K562 (cell line): ENCODE results near the gene SRGAP3. TPM values are rescaled to one million over a fixed set of nuclear protein-coding genes. Genes with fewer than 3 reads are reported as not detected.
A peak's percentile ranks its signal among the peaks of the same experiment; 100 is the strongest.

Experiments used
- ATAC-seq: fragments of 200-7000 bp; cut with Tn5 transposase; 3 replicates; pipeline ENCODE4 v1.9.1; 2020; ENCODE audit warnings: moderate library complexity
- BruUV-seq: library from RNA; stranded (reverse); fragments of 400-500 nt; replicated peaks from 2 replicates; lab custom pipeline; 2021; lab: Mats Ljungman, UMichigan
- CTCF ChIA-PET: fragments of 300-600 bp; formaldehyde crosslinking; extraction: SDS; loops from one replicate; lab custom pipeline; 2021; ENCODE audit warnings: low intra/inter-chr PET ratio; lab: Yijun Ruan, JAX
- POLR2A ChIA-PET: fragments of 300-600, 350-650 bp; sonication (Branson Sonifier 250); formaldehyde crosslinking; extraction: SDS; loops from one replicate; lab custom pipeline; 2021; ENCODE audit warnings: antibody characterized with exemption, inconsistent platforms; lab: Yijun Ruan, JAX
- DNase-seq, 4 experiments: peaks; one replicate each; pipeline versions ENCODE4 v3.0.0 to v3.0.0-alpha.2; 2011 to 2018; ENCODE audit warnings: low spot score in 3 of 4, mixed read lengths in 3 of 4; ENCODE audit errors: extremely low read depth in 1 of 4
- FAIRE-seq: peaks from 2 replicates; lab custom pipeline; 2011; peaks lifted over from hg19 to GRCh38; lab: Jason Lieb, UNC
- H2AFZ ChIP-seq: 2 replicates; pipeline ENCODE4 v1.6.0; 2011; ENCODE audit warnings: low read depth, low read length, control low read depth, inconsistent platforms
- H3K27ac ChIP-seq: fragments of 200-600 bp; 3 replicates; pipeline ENCODE4 v1.8.0; 2011; ENCODE audit warnings: low read depth, mild to moderate bottlenecking, control low read depth, inconsistent platforms, low read length, moderate library complexity, mixed read lengths; ENCODE audit errors: extremely low read depth
- H3K27me3 ChIP-seq, 2 experiments: fragments of 300-600 bp in 1 of 2; 2 replicates in 1 of 2; 3 replicates in 1 of 2; pipeline versions ENCODE4 v1.6.0 to v1.8.0; 2011; ENCODE audit warnings: inconsistent platforms in 2 of 2, low read length in 2 of 2, mild to moderate bottlenecking in 1 of 2, mixed read lengths in 1 of 2, moderate library complexity in 1 of 2; ENCODE audit not compliant: control insufficient read depth in 2 of 2, insufficient read depth in 2 of 2
- H3K36me3 ChIP-seq: fragments of 300-600 bp; 3 replicates; pipeline ENCODE4 v1.8.0; 2011; ENCODE audit warnings: mild to moderate bottlenecking, low read length, inconsistent platforms; ENCODE audit not compliant: control insufficient read depth, insufficient read depth
- H3K4me1 ChIP-seq, 2 experiments: fragments of 200-600 bp in 1 of 2; replicated peaks in 1 of 2; 2 replicates in 1 of 2; 3 replicates in 1 of 2; pipeline versions ENCODE4 v1.5.1 to v1.8.0; 2011; ENCODE audit warnings: inconsistent platforms in 2 of 2, low read length in 2 of 2, mild to moderate bottlenecking in 1 of 2, mixed read lengths in 1 of 2, moderate library complexity in 1 of 2; ENCODE audit not compliant: control insufficient read depth in 2 of 2, insufficient read depth in 2 of 2
- H3K4me2 ChIP-seq: 2 replicates; pipeline ENCODE4 v1.6.1; 2011; ENCODE audit warnings: low read length, control low read depth, inconsistent platforms, mixed read lengths; ENCODE audit not compliant: insufficient read depth
- H3K4me3 ChIP-seq: fragments of 200-600 bp; sonication (generic), shearing (Covaris generic); 2 replicates; pipeline ENCODE4 v1.5.1; 2016; ENCODE audit warnings: control low read depth, inconsistent platforms
- H3K79me2 ChIP-seq: fragments of 200-600 bp; 3 replicates; pipeline ENCODE4 v1.8.0; 2011; ENCODE audit warnings: low read length, inconsistent platforms; ENCODE audit not compliant: control insufficient read depth, insufficient read depth
- H3K9ac ChIP-seq, 2 experiments: 2 replicates each; pipeline versions ENCODE4 v1.6.0 to v1.6.1; 2011; ENCODE audit warnings: low read depth in 2 of 2, low read length in 2 of 2, control low read depth in 1 of 2, inconsistent platforms in 1 of 2, mild to moderate bottlenecking in 1 of 2, mixed read lengths in 1 of 2; ENCODE audit not compliant: insufficient read depth in 1 of 2
- H3K9me1 ChIP-seq: one replicate; pipeline ENCODE4 v1.6.0; 2011; ENCODE audit warnings: inconsistent platforms, mild to moderate bottlenecking, low read length, moderate library complexity; ENCODE audit not compliant: control insufficient read depth, insufficient read depth
- H3K9me3 ChIP-seq: replicated peaks from 2 replicates; pipeline ENCODE4 v1.5.1; 2011; ENCODE audit warnings: low read depth, low read length, inconsistent platforms; ENCODE audit not compliant: control insufficient read depth, insufficient read depth
- H4K20me1 ChIP-seq: replicated peaks from 2 replicates; pipeline ENCODE4 v1.6.1; 2011; ENCODE audit warnings: low read length, inconsistent platforms, mixed read lengths; ENCODE audit not compliant: control insufficient read depth, insufficient read depth
- BRF1 ChIP-seq: IDR thresholded peaks from 3 replicates; pipeline ENCODE4 v1.6.1; 2011; ENCODE audit warnings: borderline replicate concordance, mild to moderate bottlenecking; ENCODE audit not compliant: insufficient read length; ENCODE audit errors: extremely low read depth
- CBX8 ChIP-seq: fragments of 200-600 bp; sonication (generic); IDR thresholded peaks from 2 replicates; pipeline ENCODE4 v1.6.1; 2012; ENCODE audit warnings: borderline replicate concordance, mixed run types, low read depth, mild to moderate bottlenecking, moderate library complexity, mixed read lengths, low read length, control low read depth, inconsistent platforms; ENCODE audit not compliant: poor library complexity, severe bottlenecking; ENCODE audit errors: extremely low read depth
- FOXP1 ChIP-seq: sonication (generic); formaldehyde crosslinking; IDR thresholded peaks from 2 replicates; pipeline ENCODE4 v1.8.0; 2022; ENCODE audit warnings: mild to moderate bottlenecking, missing genetic modification reagents
- PYGO2 ChIP-seq: fragments of 450-650 bp; IDR thresholded peaks from 2 replicates; pipeline ENCODE4 v1.6.1; 2016; ENCODE audit warnings: mild to moderate bottlenecking, missing genetic modification characterization, moderate library complexity, missing compliant biosample characterization
- RBFOX2 ChIP-seq: fragments of 200-400 bp; formaldehyde crosslinking; IDR thresholded peaks from 2 replicates; pipeline ENCODE4 v1.6.1; 2017; ENCODE audit warnings: low read depth, mild to moderate bottlenecking, low read length, moderate library complexity
- RBM25 ChIP-seq: fragments of 200-400 bp; formaldehyde crosslinking; IDR thresholded peaks from 2 replicates; pipeline ENCODE4 v1.6.1; 2018; ENCODE audit warnings: low read length, low read depth, moderate library complexity; ENCODE audit not compliant: severe bottlenecking
- SMC3 ChIP-seq: conservative IDR thresholded peaks from 2 replicates; pipeline ENCODE4 v1.6.1; 2011; ENCODE audit warnings: low read depth, low read length, improper control_type of control experiment; ENCODE audit not compliant: insufficient read depth
- TSC22D4 ChIP-seq: fragments of 450-650 bp; IDR thresholded peaks from 2 replicates; pipeline ENCODE4 v1.6.1; 2016; ENCODE audit warnings: missing genetic modification characterization, missing biosample characterization, control low read depth
- ZNF124 ChIP-seq: sonication (generic); formaldehyde crosslinking; IDR thresholded peaks from 2 replicates; pipeline ENCODE4 v1.8.1; 2022; ENCODE audit warnings: missing genetic modification reagents
- ZNF184 ChIP-seq: sonication (generic); formaldehyde crosslinking; IDR thresholded peaks from 2 replicates; pipeline ENCODE4 v1.5.0; 2020; ENCODE audit warnings: missing genetic modification reagents
- WGBS: fragments of 100-300 bp; shearing (Covaris generic); methylation state at CpG from one replicate; pipeline ENCODE4 v1.1.6; 2016; ENCODE audit warnings: low coverage, mixed read lengths; ENCODE audit not compliant: insufficient coverage; ENCODE audit errors: missing lambda C conversion rate; 5-methylcytosine and 5-hydroxymethylcytosine counted together
- in situ Hi-C: fragments of 300-500 bp; cut with MboI; formaldehyde crosslinking; loops from 4 replicates; pipeline ENCODE4 v1.15.0; 2018; ENCODE audit warnings: inconsistent platforms, mixed read lengths
- intact Hi-C: fragments of 100-400 bp; cut with micrococcal nuclease; formaldehyde crosslinking; loops from 2 replicates; pipeline ENCODE4 v1.14.2; 2022
- polyA plus RNA-seq, 8 experiments: library from polyadenylated mRNA; depleted of rRNA in 4 of 8; stranded (reverse) in 5 of 8; unstranded in 3 of 8; fragments of >200 nt; fragmentation: Nextera tagmentation in 2 of 8; fragmentation: Illumina TruSeq in 1 of 8; extraction: Ambion mirVana in 2 of 8; extraction: Trizol in 1 of 8; gene quantifications; 2 replicates each; pipeline versions ENCODE4 v1.2.1 to v1.2.3, GENCODE V29; 2011 to 2014; ENCODE audit warnings: inconsistent platforms in 1 of 8, missing spikeins in 1 of 8
- total RNA-seq, 7 experiments: library from RNA; depleted of rRNA in 6 of 7; stranded (reverse); fragments of >200 nt in 6 of 7; fragmentation: Illumina TruSeq in 2 of 7; extraction: Trizol in 2 of 7; gene quantifications; 2 replicates each; pipeline versions ENCODE4 v1.2.1 to v1.2.3, GENCODE V29; 2011 to 2021; ENCODE audit warnings: low replicate concordance in 1 of 7
- TF ChIP-seq, protein P1 (sequence below): sonication (generic); formaldehyde crosslinking; IDR thresholded peaks from 2 replicates; pipeline ENCODE4 v1.8.1; 2023; ENCODE audit warnings: mild to moderate bottlenecking, missing genetic modification reagents
- TF ChIP-seq, protein P2 (sequence below): fragments of 250-450 bp; sonication (Bioruptor Pico); IDR thresholded peaks from 2 replicates; pipeline ENCODE4 v1.8.0; 2021; ENCODE audit warnings: mild to moderate bottlenecking, moderate library complexity

SRGAP3 gene
- total and polyA plus RNA-seq, 9 of the 15 experiments (the other 6 are each of a cell fraction or from before 2014, with no cell fraction given) = 0.11 to 0.85 (median 0.35) TPM; not detected in 2

DNA sequence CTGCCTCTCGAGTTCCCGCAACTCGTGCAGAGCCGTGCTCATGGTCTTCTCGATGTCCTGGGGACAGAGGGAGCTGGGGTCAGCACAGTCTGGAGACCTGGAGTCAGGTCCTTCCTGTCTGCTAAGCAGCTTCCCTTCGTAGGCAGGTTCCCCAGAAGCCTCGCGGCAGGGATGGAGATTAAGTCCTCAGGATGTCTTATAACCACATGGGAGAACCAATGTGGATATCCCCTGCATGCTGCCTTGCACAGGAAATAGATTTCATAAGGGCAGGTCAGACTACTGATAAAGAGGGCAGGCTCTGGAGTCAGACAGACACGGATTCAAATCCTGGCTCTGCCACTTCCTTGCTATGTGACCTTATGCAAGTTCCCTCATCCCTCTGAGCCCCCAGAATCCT lies 263.6 kb downstream of the SRGAP3 start:
- Histone ChIP-seq H2AFZ (no peak overlapping the region), H3K9me1 (no peaks in the 10 kb centered on the region), H3K4me3 (no peak overlapping the region), H3K4me1 (peaks cover 0 to 8% of the 10 kb centered on the region in 2 experiments; a peak in 2 of 5 replicates), H3K27me3 (peaks cover 54 to 84% of the 10 kb centered on the region in 2 experiments), H3K36me3 (no peaks in the 10 kb centered on the region), H3K27ac (no peak overlapping the region), H3K9me3 (peaks cover 6% of the 10 kb centered on the region), H4K20me1 (no peaks in the 10 kb centered on the region), H3K79me2 (no peaks in the 10 kb centered on the region), H3K4me2 (no peak overlapping the region), H3K9ac (peak overlapping the region in 1 of 2 experiments; percentile 59; a peak in 1 of 4 replicates)
- no TSS peak for BruUV-seq
- 3% methylated on average over 8 of the region's 9 CpGs for WGBS
- POLR2A ChIA-PET = interaction anchor here (0.7 to 1.4 kb wide), 4 partner anchors 9 to 1446 kb away, joined by 3 to 4 read pairs (median 4); no protein-coding TSS in a partner anchor
- ATAC-seq (no peak), FAIRE-seq (no peak), DNase-seq (no peak)
- no peak for TF ChIP-seq TSC22D4 (tag)
- intact Hi-C loops = loop anchor here (10.0 kb wide), 1 partner anchor 499 kb away; no protein-coding TSS in a partner anchor
- in situ Hi-C loops = no loop called here
- CTCF ChIA-PET = interaction anchor here (0.6 kb wide), 1 partner anchor 438 kb away, joined by 3 read pairs; no protein-coding TSS in a partner anchor

DNA sequence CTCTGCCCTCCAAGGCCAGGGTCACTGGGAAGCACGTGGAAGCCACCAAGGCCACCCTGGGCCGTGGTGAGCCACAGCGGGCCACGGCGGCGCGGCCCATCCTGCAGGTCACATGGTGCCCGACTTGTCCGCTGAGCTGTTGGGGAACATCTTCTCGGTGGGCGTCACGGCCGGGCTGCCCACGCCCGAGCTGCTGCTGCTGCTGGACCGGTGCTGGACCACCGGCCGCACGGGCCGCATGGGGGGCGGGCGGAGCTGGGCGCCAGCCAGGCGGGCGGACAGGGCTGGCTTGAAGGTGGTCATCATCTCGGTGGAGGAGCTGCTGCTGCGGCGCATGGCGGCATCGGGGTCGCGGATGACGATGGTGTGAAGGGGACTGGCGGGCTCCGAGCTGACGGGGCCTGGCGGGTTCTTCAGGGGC lies 264.0 kb downstream of the SRGAP3 start:
- no peaks in the 10 kb centered on the region for H3K9me1 ChIP-seq
- peaks cover 54 to 84% of the 10 kb centered on the region in 2 experiments for H3K27me3 ChIP-seq
- H3K9ac ChIP-seq = peak overlapping the region in 1 of 2 experiments; percentile 59; a peak in 1 of 4 replicates
- no peak overlapping the region for H3K4me2 ChIP-seq
- peaks cover 0 to 8% of the 10 kb centered on the region in 2 experiments; a peak in 2 of 5 replicates for H3K4me1 ChIP-seq
- H3K9me3 ChIP-seq = peaks cover 6% of the 10 kb centered on the region
- H3K27ac ChIP-seq = no peak overlapping the region
- no peak overlapping the region for H3K4me3 ChIP-seq
- 10% methylated on average over 34 of the region's 37 CpGs for WGBS
- CTCF ChIA-PET = no interaction called here
- no peaks in the 10 kb centered on the region for H4K20me1 ChIP-seq
- in situ Hi-C loops = no loop called here
- no peak for DNase-seq
- POLR2A ChIA-PET = interaction anchor here (0.7 to 1.4 kb wide), 4 partner anchors 8 to 1447 kb away, joined by 3 to 4 read pairs (median 4); no protein-coding TSS in a partner anchor
- intact Hi-C loops = loop anchor here (10.0 kb wide), 1 partner anchor 499 kb away; no protein-coding TSS in a partner anchor
- H3K79me2 ChIP-seq = no peaks in the 10 kb centered on the region
- no TSS peak for BruUV-seq
- H3K36me3 ChIP-seq = no peaks in the 10 kb centered on the region
- no peak overlapping the region for H2AFZ ChIP-seq
- FAIRE-seq = no peak
- no peak for ATAC-seq
- TF ChIP-seq PYGO2 (tag) = no peak
- no peak for TF ChIP-seq ZNF124 (CRISPR knock-in tag)
- no peak for TF ChIP-seq SMC3
- TF ChIP-seq RBM25 = no peak
- TF ChIP-seq RBFOX2 = no peak
- TF ChIP-seq, protein P1, sequence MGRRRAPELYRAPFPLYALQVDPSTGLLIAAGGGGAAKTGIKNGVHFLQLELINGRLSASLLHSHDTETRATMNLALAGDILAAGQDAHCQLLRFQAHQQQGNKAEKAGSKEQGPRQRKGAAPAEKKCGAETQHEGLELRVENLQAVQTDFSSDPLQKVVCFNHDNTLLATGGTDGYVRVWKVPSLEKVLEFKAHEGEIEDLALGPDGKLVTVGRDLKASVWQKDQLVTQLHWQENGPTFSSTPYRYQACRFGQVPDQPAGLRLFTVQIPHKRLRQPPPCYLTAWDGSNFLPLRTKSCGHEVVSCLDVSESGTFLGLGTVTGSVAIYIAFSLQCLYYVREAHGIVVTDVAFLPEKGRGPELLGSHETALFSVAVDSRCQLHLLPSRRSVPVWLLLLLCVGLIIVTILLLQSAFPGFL (CRISPR knock-in tag) = no peak
- TF ChIP-seq ZNF184 (CRISPR knock-in tag) = no peak
- no peak for TF ChIP-seq CBX8
- TF ChIP-seq BRF1 = no peak
- TF ChIP-seq, protein P2, sequence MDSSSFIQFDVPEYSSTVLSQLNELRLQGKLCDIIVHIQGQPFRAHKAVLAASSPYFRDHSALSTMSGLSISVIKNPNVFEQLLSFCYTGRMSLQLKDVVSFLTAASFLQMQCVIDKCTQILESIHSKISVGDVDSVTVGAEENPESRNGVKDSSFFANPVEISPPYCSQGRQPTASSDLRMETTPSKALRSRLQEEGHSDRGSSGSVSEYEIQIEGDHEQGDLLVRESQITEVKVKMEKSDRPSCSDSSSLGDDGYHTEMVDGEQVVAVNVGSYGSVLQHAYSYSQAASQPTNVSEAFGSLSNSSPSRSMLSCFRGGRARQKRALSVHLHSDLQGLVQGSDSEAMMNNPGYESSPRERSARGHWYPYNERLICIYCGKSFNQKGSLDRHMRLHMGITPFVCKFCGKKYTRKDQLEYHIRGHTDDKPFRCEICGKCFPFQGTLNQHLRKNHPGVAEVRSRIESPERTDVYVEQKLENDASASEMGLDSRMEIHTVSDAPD (CRISPR knock-in tag) = no peak
- TF ChIP-seq FOXP1 (CRISPR knock-in tag) = no peak
